ENCODE results near the gene CDC42SE1. TPM values are rescaled to one million over a fixed set of nuclear protein-coding genes. Genes with fewer than 3 reads are reported as not detected.

The CDC42SE1 gene
- total RNA-seq, 1 experiment from 2014 or later = 81.2 TPM

GRCh38 chr1:151005729-151006319 lies 53.6 kb downstream of the CDC42SE1 start:
- Histone ChIP-seq H3K4me1 (ENCODE audit: control insufficient read depth, insufficient read depth, low read length) (peaks cover 7% of the 10 kb centered on the region), H3K4me3 (ENCODE audit: low read depth in 2 of 2, low read length in 2 of 2) (peak overlapping the region; percentile 91 to 95), H3K27me3 (ENCODE audit: control insufficient read depth, insufficient read depth, low read length) (no peaks in the 10 kb centered on the region), H3K9me3 (ENCODE audit: control insufficient read depth, insufficient read depth, low read depth, low read length) (no peaks in the 10 kb centered on the region), H3K27ac (ENCODE audit: low read length) (peak overlapping the region; percentile 90), H3K36me3 (ENCODE audit: control insufficient read depth, insufficient read depth, low read length) (no peaks in the 10 kb centered on the region)
- intact Hi-C loops (cut with micrococcal nuclease; ENCODE audit: unreplicated experiment) (no loop called here), in situ Hi-C loops (cut with HindIII; ENCODE audit: low pct_unique_long_range_greater_than_20kb, low sequenced_read_pairs) (no loop called here)
- ChIA-PET CTCF (interaction anchor here (0.5 to 1.5 kb wide), 6 partner anchors 9 to 750 kb away, joined by 3 to 13 read pairs (median 5); no protein-coding TSS in a partner anchor), POLR2A (interaction anchor here (0.6 to 1.1 kb wide), 7 partner anchors 12 to 667 kb away, joined by 3 to 11 read pairs (median 5); no protein-coding TSS in a partner anchor)
- no peak for TF ChIP-seq TCF7L2 (IDR thresholded peaks at IDR 0.05; ENCODE audit: low read depth, low read length)
- no peak for TF ChIP-seq POLR2AphosphoS5 (IDR thresholded peaks at IDR 0.05; ENCODE audit: low read depth, low read length)
- TF ChIP-seq REST (IDR thresholded peaks at IDR 0.05; ENCODE audit: insufficient read depth in 1 of 2, low read depth in 2 of 2, low read length in 1 of 2) = no peak
- no peak for TF ChIP-seq CTCF (IDR thresholded peaks at IDR 0.05)
- TF ChIP-seq SIN3A (IDR thresholded peaks at IDR 0.05; ENCODE audit: borderline replicate concordance, insufficient read depth, low read depth, low read length) = no peak
- ATAC-seq = 0 out of 2 replicates have a peak, but pooled peaks have one; percentile 7
- no peak for DNase-seq (ENCODE audit: low read depth, low spot score)
- no TSS peak for BruUV-seq (replicated peaks)

GRCh38 chr1:151003180-151003579 lies 56.2 kb downstream of the CDC42SE1 start:
- Histone ChIP-seq H3K9me3 (ENCODE audit: control insufficient read depth, insufficient read depth, low read depth, low read length) (no peaks in the 10 kb centered on the region), H3K4me1 (ENCODE audit: control insufficient read depth, insufficient read depth, low read length) (no peaks in the 10 kb centered on the region), H3K4me3 (ENCODE audit: low read depth in 2 of 2, low read length in 2 of 2) (no peak overlapping the region), H3K36me3 (ENCODE audit: control insufficient read depth, insufficient read depth, low read length) (no peaks in the 10 kb centered on the region), H3K27me3 (ENCODE audit: control insufficient read depth, insufficient read depth, low read length) (no peaks in the 10 kb centered on the region), H3K27ac (ENCODE audit: low read length) (no peak overlapping the region; the same call in 1 of the 2 replicates)
- DNase-seq (ENCODE audit: low read depth, low spot score) = no peak
- CTCF ChIA-PET = no interaction called here
- ATAC-seq = no peak
- POLR2A ChIA-PET = interaction anchor here (0.6 kb wide), 1 partner anchor 16 kb away, joined by 3 read pairs; no protein-coding TSS in a partner anchor
- in situ Hi-C loops (cut with HindIII; ENCODE audit: low pct_unique_long_range_greater_than_20kb, low sequenced_read_pairs) = no loop called here
- no TSS peak for BruUV-seq (replicated peaks)
- intact Hi-C loops (cut with micrococcal nuclease; ENCODE audit: unreplicated experiment) = no loop called here
- TF ChIP-seq CTCF (IDR thresholded peaks at IDR 0.05) (no peak), REST (IDR thresholded peaks at IDR 0.05; ENCODE audit: insufficient read depth in 1 of 2, low read depth in 2 of 2, low read length in 1 of 2) (no peak), POLR2AphosphoS5 (IDR thresholded peaks at IDR 0.05; ENCODE audit: low read depth, low read length) (no peak), SIN3A (IDR thresholded peaks at IDR 0.05; ENCODE audit: borderline replicate concordance, insufficient read depth, low read depth, low read length) (no peak), TCF7L2 (IDR thresholded peaks at IDR 0.05; ENCODE audit: low read depth, low read length) (no peak)

Measured in Panc1 (cell line).